Measurements from ENCODE around the gene HLA-DPB1. TPM values are rescaled to one million over a fixed set of nuclear protein-coding genes. Genes with fewer than 3 reads are reported as not detected.

Gene HLA-DPB1
- polyA plus RNA-seq, 1 donor from 2014 or later = 2.3 TPM

DNA sequence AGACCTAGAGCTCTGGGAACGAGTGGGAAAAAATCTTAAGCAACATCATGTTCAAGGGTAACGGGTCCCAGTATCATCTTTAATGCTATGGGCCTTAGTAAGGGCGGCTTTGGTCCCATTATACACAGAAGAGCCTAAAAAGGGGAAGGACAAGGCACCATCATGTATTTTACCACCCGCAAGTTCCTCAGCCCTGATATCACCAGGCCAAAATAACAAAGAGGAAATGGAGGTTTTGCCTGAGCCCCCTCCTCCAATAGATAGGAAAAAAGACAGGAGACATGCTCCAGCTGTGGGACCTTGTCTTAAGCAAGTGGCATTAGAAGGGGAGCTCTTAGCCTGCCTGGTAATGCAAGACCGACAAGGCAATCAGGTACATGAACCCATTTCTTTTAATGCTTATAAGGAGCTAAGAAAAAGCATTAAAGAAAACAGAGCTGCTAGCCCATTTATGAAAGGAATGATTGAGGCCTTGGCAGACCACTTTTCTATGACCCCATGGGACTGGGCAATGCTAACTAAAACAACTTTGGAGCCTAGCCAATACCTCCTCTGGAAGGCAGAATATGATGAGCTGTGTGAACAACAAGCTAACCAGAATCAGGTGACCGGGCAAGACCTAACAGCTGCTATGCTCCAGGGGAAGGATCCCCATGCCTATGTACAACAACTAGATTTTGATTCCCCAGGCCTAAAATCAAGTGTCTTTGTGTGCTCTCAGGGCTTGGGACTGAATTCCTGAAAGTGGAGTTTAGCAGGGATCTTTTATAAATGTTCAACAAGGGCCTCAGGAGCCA lies 25.6 kb upstream of the HLA-DPB1 start:
- Histone ChIP-seq H3K27me3 (ENCODE audit: insufficient read depth, low read depth, low read length) (no peaks in the 10 kb centered on the region), H3K36me3 (ENCODE audit: insufficient read depth, low read length) (no peaks in the 10 kb centered on the region), H3K79me2 (replicated peaks; ENCODE audit: insufficient read depth, low read length) (no peaks in the 10 kb centered on the region), H4K20me1 (ENCODE audit: insufficient read depth) (no peaks in the 10 kb centered on the region), H3K9me3 (ENCODE audit: low read length) (no peaks in the 10 kb centered on the region), H3F3A (ENCODE audit: insufficient read depth, low read length, poor library complexity, severe bottlenecking) (no peaks in the 10 kb centered on the region), H3K9ac (ENCODE audit: low read length) (no peak overlapping the region), H3K9me2 (ENCODE audit: insufficient read depth, low read length) (no peaks in the 10 kb centered on the region), H2AFZ (ENCODE audit: low read depth, low read length) (no peak overlapping the region), H3K4me3 (ENCODE audit: low read length) (no peak overlapping the region), H3K4me2 (ENCODE audit: low read length) (no peak overlapping the region), H3K27ac (ENCODE audit: low read length) (no peak overlapping the region)
- TF ChIP-seq TAF1 (IDR thresholded peaks at IDR 0.05; ENCODE audit: low read depth) (no peak), MXI1 (conservative IDR thresholded peaks at IDR 0.05; ENCODE audit: poor library complexity, severe bottlenecking) (no peak), EP300 (conservative IDR thresholded peaks at IDR 0.05; ENCODE audit: poor library complexity, severe bottlenecking) (no peak), SMC3 (conservative IDR thresholded peaks at IDR 0.05; ENCODE audit: poor library complexity) (no peak), RAD21 (conservative IDR thresholded peaks at IDR 0.05) (no peak), EZH2 (IDR thresholded peaks at IDR 0.05; ENCODE audit: borderline replicate concordance, insufficient read depth, low read length, poor library complexity, severe bottlenecking) (no peak), POLR2AphosphoS5 (IDR thresholded peaks at IDR 0.05) (no peak)
- TF ChIP-seq, protein P1, sequence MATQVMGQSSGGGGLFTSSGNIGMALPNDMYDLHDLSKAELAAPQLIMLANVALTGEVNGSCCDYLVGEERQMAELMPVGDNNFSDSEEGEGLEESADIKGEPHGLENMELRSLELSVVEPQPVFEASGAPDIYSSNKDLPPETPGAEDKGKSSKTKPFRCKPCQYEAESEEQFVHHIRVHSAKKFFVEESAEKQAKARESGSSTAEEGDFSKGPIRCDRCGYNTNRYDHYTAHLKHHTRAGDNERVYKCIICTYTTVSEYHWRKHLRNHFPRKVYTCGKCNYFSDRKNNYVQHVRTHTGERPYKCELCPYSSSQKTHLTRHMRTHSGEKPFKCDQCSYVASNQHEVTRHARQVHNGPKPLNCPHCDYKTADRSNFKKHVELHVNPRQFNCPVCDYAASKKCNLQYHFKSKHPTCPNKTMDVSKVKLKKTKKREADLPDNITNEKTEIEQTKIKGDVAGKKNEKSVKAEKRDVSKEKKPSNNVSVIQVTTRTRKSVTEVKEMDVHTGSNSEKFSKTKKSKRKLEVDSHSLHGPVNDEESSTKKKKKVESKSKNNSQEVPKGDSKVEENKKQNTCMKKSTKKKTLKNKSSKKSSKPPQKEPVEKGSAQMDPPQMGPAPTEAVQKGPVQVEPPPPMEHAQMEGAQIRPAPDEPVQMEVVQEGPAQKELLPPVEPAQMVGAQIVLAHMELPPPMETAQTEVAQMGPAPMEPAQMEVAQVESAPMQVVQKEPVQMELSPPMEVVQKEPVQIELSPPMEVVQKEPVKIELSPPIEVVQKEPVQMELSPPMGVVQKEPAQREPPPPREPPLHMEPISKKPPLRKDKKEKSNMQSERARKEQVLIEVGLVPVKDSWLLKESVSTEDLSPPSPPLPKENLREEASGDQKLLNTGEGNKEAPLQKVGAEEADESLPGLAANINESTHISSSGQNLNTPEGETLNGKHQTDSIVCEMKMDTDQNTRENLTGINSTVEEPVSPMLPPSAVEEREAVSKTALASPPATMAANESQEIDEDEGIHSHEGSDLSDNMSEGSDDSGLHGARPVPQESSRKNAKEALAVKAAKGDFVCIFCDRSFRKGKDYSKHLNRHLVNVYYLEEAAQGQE (IDR thresholded peaks at IDR 0.05; ENCODE audit: borderline replicate concordance) = no peak
- TF ChIP-seq, protein P2, sequence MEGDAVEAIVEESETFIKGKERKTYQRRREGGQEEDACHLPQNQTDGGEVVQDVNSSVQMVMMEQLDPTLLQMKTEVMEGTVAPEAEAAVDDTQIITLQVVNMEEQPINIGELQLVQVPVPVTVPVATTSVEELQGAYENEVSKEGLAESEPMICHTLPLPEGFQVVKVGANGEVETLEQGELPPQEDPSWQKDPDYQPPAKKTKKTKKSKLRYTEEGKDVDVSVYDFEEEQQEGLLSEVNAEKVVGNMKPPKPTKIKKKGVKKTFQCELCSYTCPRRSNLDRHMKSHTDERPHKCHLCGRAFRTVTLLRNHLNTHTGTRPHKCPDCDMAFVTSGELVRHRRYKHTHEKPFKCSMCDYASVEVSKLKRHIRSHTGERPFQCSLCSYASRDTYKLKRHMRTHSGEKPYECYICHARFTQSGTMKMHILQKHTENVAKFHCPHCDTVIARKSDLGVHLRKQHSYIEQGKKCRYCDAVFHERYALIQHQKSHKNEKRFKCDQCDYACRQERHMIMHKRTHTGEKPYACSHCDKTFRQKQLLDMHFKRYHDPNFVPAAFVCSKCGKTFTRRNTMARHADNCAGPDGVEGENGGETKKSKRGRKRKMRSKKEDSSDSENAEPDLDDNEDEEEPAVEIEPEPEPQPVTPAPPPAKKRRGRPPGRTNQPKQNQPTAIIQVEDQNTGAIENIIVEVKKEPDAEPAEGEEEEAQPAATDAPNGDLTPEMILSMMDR (IDR thresholded peaks at IDR 0.05; ENCODE audit: poor library complexity, severe bottlenecking) = no peak

DNA sequence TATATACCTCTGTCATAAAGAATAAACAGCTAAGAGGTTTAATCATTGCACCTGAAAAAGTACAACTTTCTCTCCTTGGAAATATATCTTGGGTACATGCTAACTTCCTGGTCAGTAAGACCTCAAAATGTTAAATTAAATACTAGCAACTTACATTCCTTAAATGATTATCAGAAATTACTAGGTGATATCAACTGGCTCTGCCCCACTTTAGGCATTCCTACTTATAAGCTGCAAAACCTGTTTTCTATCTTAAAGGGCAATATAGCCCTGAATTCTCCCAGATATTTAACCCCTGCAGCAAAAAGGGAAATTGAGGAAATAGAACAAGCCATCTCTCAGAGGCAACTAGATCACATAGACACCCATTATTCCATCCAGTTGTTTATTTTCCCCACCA lies 23.2 kb upstream of the HLA-DPB1 start:
- no peak overlapping the region for H3K9ac ChIP-seq (ENCODE audit: low read length)
- H2AFZ ChIP-seq (ENCODE audit: low read depth, low read length) = no peak overlapping the region
- no peaks in the 10 kb centered on the region for H3K9me2 ChIP-seq (ENCODE audit: insufficient read depth, low read length)
- H3K27me3 ChIP-seq (ENCODE audit: insufficient read depth, low read depth, low read length) = no peaks in the 10 kb centered on the region
- no peaks in the 10 kb centered on the region for H4K20me1 ChIP-seq (ENCODE audit: insufficient read depth)
- no peaks in the 10 kb centered on the region for H3K9me3 ChIP-seq (ENCODE audit: low read length)
- no peaks in the 10 kb centered on the region for H3K79me2 ChIP-seq (replicated peaks; ENCODE audit: insufficient read depth, low read length)
- H3K4me2 ChIP-seq (ENCODE audit: low read length) = no peak overlapping the region
- no peaks in the 10 kb centered on the region for H3K36me3 ChIP-seq (ENCODE audit: insufficient read depth, low read length)
- no peak overlapping the region for H3K27ac ChIP-seq (ENCODE audit: low read length)
- no peaks in the 10 kb centered on the region for H3F3A ChIP-seq (ENCODE audit: insufficient read depth, low read length, poor library complexity, severe bottlenecking)
- H3K4me3 ChIP-seq (ENCODE audit: low read length) = no peak overlapping the region
- TF ChIP-seq SMC3 (conservative IDR thresholded peaks at IDR 0.05; ENCODE audit: poor library complexity) (no peak), RAD21 (conservative IDR thresholded peaks at IDR 0.05) (no peak), EP300 (conservative IDR thresholded peaks at IDR 0.05; ENCODE audit: poor library complexity, severe bottlenecking) (no peak)

Data from neural cell (in vitro differentiated cells).